Vagina (tissue), 2 donors: ENCODE results near the gene TXNL4B. TPM values are rescaled to one million over a fixed set of nuclear protein-coding genes. Genes with fewer than 3 reads are reported as not detected.
"Not testable (repeated sequence)": the region's sequence is repeated elsewhere in the genome, so short reads cannot be mapped to it uniquely, and the experiment has no call there.

ENCODE experiments used
- DNase-seq, 2 donors: peaks; one replicate each; pipeline ENCODE4 v3.0.0-alpha.2; 2017; ENCODE audit errors: extremely low spot score in 2 of 2
- H3K27ac ChIP-seq: fragments of 200-600 bp; sonication (generic); one replicate; pipeline ENCODE4 v1.5.1; 2019
- H3K27me3 ChIP-seq: fragments of 200-600 bp; sonication (generic); one replicate; pipeline ENCODE4 v1.5.1; 2019
- H3K36me3 ChIP-seq, 2 donors: fragments of 200-600 bp; sonication (generic); one replicate each; pipeline ENCODE4 v1.5.1; 2017 to 2019
- H3K4me1 ChIP-seq: fragments of 200-600 bp; sonication (generic); one replicate; pipeline ENCODE4 v1.5.1; 2019
- H3K4me3 ChIP-seq, 2 donors: fragments of 200-600 bp; sonication (generic); 1 replicate in 1 of 2; 2 replicates in 1 of 2; pipeline ENCODE4 v1.5.1; 2016 to 2019
- H3K9me3 ChIP-seq: fragments of 200-600 bp; sonication (generic); one replicate; pipeline ENCODE4 v1.5.1; 2019
- POLR2A ChIP-seq, 2 donors: fragments of 450-650 bp; IDR thresholded peaks; one replicate each; pipeline ENCODE4 v1.6.1; 2017; ENCODE audit warnings: antibody characterized with exemption in 2 of 2, mild to moderate bottlenecking in 2 of 2, moderate library complexity in 2 of 2
- POLR2AphosphoS5 ChIP-seq, 2 donors: sonication (generic); formaldehyde crosslinking; IDR thresholded peaks; one replicate each; pipeline ENCODE4 v1.9.0; 2017; ENCODE audit warnings: antibody characterized with exemption in 2 of 2, mild to moderate bottlenecking in 2 of 2, low read depth in 1 of 2; ENCODE audit not compliant: insufficient read depth in 1 of 2
- intact Hi-C: fragments of 100-400 bp; cut with DNase I; formaldehyde crosslinking; loops from one replicate; pipeline ENCODE4 v1.15.1; 2023
- total RNA-seq: library from RNA; depleted of rRNA; stranded (reverse); fragments of >200 nt; gene quantifications from one replicate; pipeline ENCODE4 v1.2.3, GENCODE V29; 2016
- TF ChIP-seq, protein P1 (sequence below), 3 experiments: fragments of 450-650 bp in 2 of 3; fragments of 200-600 bp in 1 of 3; sonication (generic) in 1 of 3; IDR thresholded peaks; one replicate each; pipeline ENCODE4 v1.5.1; 2017 to 2019; ENCODE audit warnings: antibody characterized with exemption in 3 of 3, mild to moderate bottlenecking in 2 of 3, moderate library complexity in 2 of 3

The TXNL4B gene
- total RNA-seq, 1 donor from 2014 or later: 12.5 TPM

GRCh38 chr16:72084445-72084844, 9.0 kb downstream of the TXNL4B start:
- Histone ChIP-seq H3K4me3 (no peak overlapping the region), H3K9me3 (no peaks in the 10 kb centered on the region), H3K27me3 (no peaks in the 10 kb centered on the region), H3K36me3 (peaks cover 0 to 51% of the 10 kb centered on the region in 2 donors), H3K27ac (no peak overlapping the region), H3K4me1 (no peaks in the 10 kb centered on the region)
- intact Hi-C loops: no loop called here
- TF ChIP-seq POLR2AphosphoS5 (IDR thresholded peaks at IDR 0.05; ENCODE audit: insufficient read depth in 1 of 2, low read depth in 1 of 2) (no peak), POLR2A (IDR thresholded peaks at IDR 0.05) (no peak)
- TF ChIP-seq, protein P1, sequence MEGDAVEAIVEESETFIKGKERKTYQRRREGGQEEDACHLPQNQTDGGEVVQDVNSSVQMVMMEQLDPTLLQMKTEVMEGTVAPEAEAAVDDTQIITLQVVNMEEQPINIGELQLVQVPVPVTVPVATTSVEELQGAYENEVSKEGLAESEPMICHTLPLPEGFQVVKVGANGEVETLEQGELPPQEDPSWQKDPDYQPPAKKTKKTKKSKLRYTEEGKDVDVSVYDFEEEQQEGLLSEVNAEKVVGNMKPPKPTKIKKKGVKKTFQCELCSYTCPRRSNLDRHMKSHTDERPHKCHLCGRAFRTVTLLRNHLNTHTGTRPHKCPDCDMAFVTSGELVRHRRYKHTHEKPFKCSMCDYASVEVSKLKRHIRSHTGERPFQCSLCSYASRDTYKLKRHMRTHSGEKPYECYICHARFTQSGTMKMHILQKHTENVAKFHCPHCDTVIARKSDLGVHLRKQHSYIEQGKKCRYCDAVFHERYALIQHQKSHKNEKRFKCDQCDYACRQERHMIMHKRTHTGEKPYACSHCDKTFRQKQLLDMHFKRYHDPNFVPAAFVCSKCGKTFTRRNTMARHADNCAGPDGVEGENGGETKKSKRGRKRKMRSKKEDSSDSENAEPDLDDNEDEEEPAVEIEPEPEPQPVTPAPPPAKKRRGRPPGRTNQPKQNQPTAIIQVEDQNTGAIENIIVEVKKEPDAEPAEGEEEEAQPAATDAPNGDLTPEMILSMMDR (IDR thresholded peaks at IDR 0.05): no peak
- no peak for DNase-seq

DNA sequence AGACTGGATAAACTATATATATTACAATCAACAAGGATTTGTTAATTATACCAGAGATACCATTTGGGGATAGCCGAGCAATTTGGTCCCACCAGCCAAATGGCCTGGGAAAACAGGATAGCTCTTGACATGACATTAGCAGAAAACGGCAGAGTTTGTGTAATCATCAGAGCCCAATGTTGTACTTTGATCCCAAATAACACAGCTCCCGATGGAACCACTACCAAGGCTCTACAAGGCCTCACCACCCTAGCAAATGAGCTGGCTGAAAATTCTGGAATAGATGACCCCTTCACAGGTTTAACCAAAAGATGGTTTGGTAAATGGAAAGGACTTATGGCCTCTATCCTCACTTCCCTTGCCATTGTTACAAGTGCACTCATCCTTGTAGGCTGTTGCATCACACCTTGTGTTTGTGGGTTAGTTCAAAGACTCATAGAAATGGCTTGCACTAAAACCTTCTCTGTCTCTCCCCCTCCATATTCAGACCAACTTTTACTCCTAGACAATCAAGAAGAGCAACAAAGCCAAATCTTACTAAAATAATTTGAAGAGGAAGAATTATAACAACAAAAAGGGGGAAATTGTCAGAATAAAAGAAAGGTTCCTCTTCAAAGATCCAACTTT, 9.5 kb downstream of the TXNL4B start:
- Histone ChIP-seq H3K36me3 (peaks cover 0 to 46% of the 10 kb centered on the region in 2 donors), H3K27me3 (no peaks in the 10 kb centered on the region), H3K27ac (no peak overlapping the region), H3K9me3 (no peaks in the 10 kb centered on the region), H3K4me3 (no peak overlapping the region), H3K4me1 (no peaks in the 10 kb centered on the region)
- no peak for DNase-seq
- intact Hi-C loops: no loop called here
- no peak for TF ChIP-seq POLR2AphosphoS5 (IDR thresholded peaks at IDR 0.05; ENCODE audit: insufficient read depth in 1 of 2, low read depth in 1 of 2)
- no peak for TF ChIP-seq POLR2A (IDR thresholded peaks at IDR 0.05)
- TF ChIP-seq, protein P1 (IDR thresholded peaks at IDR 0.05): no peak

DNA sequence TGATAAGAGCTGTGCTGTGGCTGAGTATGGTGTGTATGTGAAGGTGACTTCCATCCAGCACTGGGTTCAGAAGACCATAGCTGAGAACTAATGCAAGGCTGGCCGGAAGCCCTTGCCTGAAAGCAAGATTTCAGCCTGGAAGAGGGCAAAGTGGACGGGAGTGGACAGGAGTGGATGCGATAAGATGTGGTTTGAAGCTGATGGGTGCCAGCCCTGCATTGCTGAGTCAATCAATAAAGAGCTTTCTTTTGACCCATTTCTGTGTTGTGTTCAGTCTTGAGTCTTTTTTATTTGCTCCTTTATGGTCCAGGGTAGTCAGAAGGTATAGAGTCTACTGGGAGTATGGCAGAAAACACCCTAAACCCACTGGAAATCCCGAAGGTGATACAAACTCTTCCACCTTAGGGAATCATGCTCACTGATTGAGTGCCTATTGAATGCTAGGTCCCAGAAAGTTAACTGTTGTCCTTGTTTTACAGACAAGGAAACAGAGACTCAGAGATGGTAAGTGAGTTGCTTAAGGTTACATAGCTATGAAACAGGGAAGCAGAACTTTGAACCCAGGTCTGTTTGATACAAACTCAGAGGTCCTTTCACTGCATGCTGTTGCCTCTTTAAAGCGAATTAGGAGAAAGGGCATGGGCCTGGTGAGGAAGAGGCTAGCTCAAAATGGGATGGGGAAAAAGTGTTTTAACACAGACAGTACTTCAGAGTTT, 16.3 kb downstream of the TXNL4B start:
- H3K27ac ChIP-seq, DNase-seq, H3K27me3 ChIP-seq, intact Hi-C loops, H3K4me3 ChIP-seq, H3K9me3 ChIP-seq, H3K36me3 ChIP-seq, H3K4me1 ChIP-seq: not testable (repeated sequence)

DNA sequence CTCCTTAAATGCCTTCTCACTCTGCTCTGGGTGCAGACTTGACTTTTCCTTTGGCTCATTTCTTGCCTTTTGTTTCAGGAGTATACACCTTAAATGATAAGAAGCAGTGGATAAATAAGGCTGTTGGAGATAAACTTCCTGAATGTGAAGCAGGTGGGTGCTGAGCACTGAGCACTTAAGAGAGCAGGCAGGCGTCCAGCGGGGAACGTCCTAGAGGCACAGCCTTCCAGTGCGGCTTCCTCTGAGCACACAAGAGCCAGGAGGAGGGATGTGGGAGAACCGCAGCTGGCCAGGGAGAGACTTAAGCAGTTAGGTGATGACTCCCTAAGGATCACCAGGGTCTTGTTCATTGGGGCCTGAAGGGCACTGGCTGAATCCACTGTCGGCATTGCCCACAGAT, 18.4 kb downstream of the TXNL4B start:
- intact Hi-C loops, H3K36me3 ChIP-seq, H3K9me3 ChIP-seq, H3K4me1 ChIP-seq, H3K4me3 ChIP-seq, H3K27me3 ChIP-seq, H3K27ac ChIP-seq, DNase-seq: not testable (repeated sequence)

- Histone ChIP-seq H3K4me3 (no peak overlapping the region), H3K4me1 (no peaks in the 10 kb centered on the region), H3K36me3 (no peaks in the 10 kb centered on the region), H3K27me3 (no peaks in the 10 kb centered on the region), H3K27ac (no peak overlapping the region), H3K9me3 (no peaks in the 10 kb centered on the region)
- no peak for DNase-seq
- TF ChIP-seq, protein P1 (IDR thresholded peaks at IDR 0.05): no peak
- TF ChIP-seq POLR2A (IDR thresholded peaks at IDR 0.05): no peak
- no peak for TF ChIP-seq POLR2AphosphoS5 (IDR thresholded peaks at IDR 0.05; ENCODE audit: insufficient read depth in 1 of 2, low read depth in 1 of 2)
- intact Hi-C loops: no loop called here
Observed at GRCh38 chr16:72073560-72074230, 19.7 kb downstream of the TXNL4B start.
